ENCODE results near the gene APOBEC3A. TPM values are rescaled to one million over a fixed set of nuclear protein-coding genes. Genes with fewer than 3 reads are reported as not detected.
"Not testable (repeated sequence)": the region's sequence is repeated elsewhere in the genome, so short reads cannot be mapped to it uniquely, and the experiment has no call there.

APOBEC3A gene
- total RNA-seq, 1 donor from 2014 or later: 5.3 TPM

GRCh38 chr22:38981992-38982927 is 24.9 kb downstream of the APOBEC3A start, which contains the start of gene APOBEC3B:
APOBEC3B (plus strand) TSS chr22:38982347; CDS start chr22:38982454, 107 bp downstream.
- peak; percentile 88 for ATAC-seq

DNA sequence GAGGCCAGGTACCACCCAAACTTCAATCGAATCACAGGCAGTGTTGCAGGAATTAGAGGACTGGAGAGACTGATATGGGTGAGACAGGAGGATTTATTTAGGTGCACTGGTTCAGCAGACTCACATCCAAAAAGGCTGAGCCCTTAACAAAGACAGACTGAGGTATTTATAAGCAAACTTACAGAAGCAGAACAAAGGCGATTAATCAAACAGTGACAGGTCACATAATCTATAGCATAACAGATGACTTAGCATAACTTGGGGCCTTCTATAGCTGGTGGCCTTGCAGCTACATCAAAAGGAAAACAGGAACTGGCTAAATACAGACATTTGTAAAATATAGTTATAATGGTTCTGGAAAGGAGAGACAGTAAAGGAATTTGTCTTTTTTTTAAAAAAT is 26.8 kb downstream of the APOBEC3A start:
- ATAC-seq: no peak

- peak; percentile 80 for ATAC-seq
Measured at GRCh38 chr22:38984784-38985757, 27.7 kb downstream of the APOBEC3A start.

- ATAC-seq: no peak
Measured at GRCh38 chr22:38986629-38987028, 29.2 kb downstream of the APOBEC3A start.

DNA sequence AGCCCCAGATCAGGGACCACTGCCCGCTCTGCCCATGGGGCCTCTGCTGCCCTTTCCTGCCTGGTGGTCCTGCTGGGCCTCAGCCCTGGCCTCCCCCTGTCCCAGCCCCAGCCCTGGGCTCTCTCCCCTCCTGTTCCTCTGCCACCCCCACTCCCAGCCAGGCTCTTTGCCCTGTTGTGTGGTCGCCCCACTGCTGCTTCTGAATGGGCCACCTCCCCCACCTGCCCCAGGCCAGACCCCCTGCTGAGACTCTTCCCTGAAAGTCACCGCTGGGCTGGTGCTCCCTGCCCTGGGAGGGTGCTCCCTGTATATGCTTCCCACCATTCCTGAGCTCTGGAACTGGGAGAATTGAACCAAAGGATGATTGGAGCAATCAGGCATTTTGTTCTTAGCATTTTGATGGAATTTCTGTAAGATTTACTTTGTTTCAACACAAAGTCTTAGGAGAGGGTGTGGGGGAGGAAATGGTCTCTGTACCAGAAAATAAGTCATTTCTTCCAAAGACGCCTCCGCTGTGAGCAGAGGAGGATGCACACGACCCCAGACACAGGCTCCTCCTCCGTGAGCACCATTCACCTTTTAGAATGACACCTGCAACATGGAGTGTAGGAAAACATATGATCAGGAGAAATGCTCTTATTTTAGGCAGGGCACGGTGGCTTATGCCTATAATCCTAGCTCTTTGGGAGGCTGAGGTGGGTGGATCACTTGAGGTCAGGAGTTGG is 29.9 kb downstream of the APOBEC3A start:
- no peak for ATAC-seq

- no peak for ATAC-seq
Measured at GRCh38 chr22:38989466-38989865, 32.1 kb downstream of the APOBEC3A start.

DNA sequence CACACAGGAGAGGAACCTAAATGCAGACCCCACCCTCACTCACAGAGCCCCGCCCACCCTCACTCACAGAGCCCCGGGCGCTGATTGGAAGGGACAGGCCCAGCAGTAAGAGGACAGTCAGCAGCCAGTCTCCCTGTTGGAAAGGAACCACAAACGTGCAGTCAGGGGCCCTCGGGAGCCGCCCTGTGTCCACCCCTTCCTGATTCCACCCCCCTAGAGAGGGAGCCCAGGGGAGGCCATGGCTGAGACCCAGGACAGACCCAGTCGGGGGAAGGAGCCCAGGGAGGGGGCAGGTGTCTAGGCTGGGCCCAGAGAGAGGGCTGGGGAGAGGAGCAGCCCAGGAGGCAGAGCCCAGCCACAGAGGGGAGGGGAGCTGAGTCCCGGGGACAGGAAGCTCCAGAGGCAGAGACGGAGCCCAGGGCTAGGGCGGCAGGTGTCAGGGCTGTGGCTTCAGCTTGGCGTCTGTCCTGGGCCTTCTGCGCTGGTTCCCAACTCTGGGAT is 35.5 kb downstream of the APOBEC3A start:
- ATAC-seq: peak; percentile 14

- no peak for ATAC-seq
Measured at GRCh38 chr22:38996105-38996504, 38.7 kb downstream of the APOBEC3A start.

DNA sequence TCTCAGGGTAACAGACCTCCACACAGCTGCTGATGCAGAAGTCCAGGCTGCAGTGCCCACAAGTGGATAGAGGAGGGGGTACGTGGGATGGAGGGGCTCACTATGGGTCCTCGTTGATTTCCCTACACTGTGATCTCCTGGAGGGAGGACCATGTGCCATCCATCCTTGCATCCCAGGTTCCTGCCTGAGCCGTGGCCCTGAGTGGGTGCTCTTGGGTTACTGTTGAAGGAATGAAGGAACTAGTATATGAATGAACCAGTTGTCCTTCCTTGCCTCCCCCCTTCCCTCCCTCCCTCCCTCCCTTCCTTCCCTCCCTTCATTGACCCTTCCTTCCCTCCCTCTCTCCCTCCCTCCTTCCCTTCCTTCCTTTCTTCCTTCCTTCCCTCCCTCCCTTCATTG is 40.1 kb downstream of the APOBEC3A start:
- no peak for ATAC-seq

DNA sequence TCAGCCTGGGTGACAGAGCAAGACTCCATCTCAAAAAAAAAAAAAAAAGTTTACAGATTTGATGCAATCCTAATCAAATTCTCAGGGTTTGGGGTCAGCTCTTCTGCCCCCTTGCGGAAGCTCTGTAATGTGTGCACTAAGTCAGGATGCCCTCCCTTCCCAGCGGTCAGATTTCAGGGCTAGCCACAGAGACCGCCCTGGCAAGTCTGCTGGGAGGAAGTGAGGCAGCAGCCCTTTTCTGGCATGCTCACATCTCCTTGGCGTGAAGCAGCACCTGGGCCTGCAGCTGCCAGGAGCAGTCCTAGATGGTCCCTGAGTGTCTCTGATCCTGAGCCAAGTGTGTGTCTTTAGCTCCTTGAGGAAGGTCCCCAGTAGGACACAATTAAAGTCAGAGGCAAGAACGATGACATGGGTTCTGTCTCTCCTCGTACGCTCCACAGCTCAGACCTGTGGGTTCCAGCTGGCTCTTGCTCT is 45.8 kb downstream of the APOBEC3A start:
- peak; percentile 78 for ATAC-seq

DNA sequence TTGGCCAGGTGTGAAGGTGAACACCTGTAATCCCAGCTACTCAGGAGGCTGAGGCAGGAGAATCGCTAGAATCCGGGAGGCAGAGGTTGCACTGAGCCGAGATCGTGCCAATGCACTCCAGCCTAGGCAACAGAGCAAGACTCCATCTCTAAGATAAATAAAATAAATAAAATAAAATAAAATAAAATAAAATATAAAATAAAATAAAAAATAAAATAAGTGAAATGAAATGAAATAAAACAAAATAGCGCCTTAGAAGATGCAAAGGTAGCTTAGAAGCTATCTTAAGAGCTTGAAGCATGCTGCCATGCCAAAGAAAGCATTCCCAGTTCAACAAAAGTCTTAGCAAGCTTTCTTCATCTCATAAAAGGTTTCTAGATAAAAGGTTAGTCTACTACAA is 49.8 kb downstream of the APOBEC3A start:
- no peak for ATAC-seq

DNA sequence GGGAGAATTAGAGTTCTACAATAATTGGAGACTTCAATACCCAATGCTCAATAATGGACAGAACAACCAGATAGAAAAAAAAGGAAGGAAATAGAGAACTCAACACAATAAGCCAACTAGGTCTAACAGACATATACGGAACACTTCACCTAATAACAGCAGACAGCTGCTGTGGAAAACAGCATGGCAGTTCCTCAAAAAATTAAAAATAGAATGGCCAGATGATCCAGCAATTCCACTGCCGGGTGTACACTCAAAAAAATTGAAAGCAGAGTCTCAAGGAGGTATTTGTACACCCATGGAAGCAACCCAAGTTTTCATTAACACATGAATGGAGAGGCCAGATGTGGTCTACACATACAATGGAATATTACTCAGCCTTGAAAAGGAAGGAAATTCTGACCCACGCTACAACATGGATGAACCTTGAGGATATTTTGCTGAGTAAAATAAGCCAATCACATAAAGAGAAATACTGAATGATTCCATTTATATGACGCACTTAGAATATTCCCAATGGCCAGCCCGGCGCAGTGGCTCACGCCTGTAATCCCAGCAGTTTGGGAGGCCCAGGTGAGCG is 51.0 kb downstream of the APOBEC3A start:
- not testable (repeated sequence) for ATAC-seq

- no peak for ATAC-seq
Measured at GRCh38 chr22:39010946-39011345, 53.5 kb downstream of the APOBEC3A start.

Other genes with a start within 250 kb of the APOBEC3A start
- 94.2 TPM for gene SUN2, start 201.6 kb upstream of the APOBEC3A start, total RNA-seq
- 13.2 TPM for gene DNAL4, start 163.5 kb upstream of the APOBEC3A start, total RNA-seq
- gene NPTXR, start 113.6 kb upstream of the APOBEC3A start, total RNA-seq: 0.44 TPM
- 5.6 TPM for gene CBX6, start 85.4 kb upstream of the APOBEC3A start, total RNA-seq
- gene APOBEC3B, start 24.7 kb downstream of the APOBEC3A start, total RNA-seq: 5.0 TPM
- gene APOBEC3C, start 56.6 kb downstream of the APOBEC3A start, total RNA-seq: 29.8 TPM
- 0.40 TPM for gene APOBEC3D, start 63.5 kb downstream of the APOBEC3A start, total RNA-seq
- 3.1 TPM for gene APOBEC3F, start 83.3 kb downstream of the APOBEC3A start, total RNA-seq
- gene APOBEC3G, start 119.7 kb downstream of the APOBEC3A start, total RNA-seq: 3.9 TPM
- not detected for gene APOBEC3H, start 139.6 kb downstream of the APOBEC3A start, total RNA-seq
- gene CBX7, start 195.1 kb downstream of the APOBEC3A start, total RNA-seq: 4.5 TPM

Measured in esophagus mucosa (tissue), 1 donor.